HCT116 (cell line): ENCODE measurements around the gene TMTC2. TPM values are rescaled to one million over a fixed set of nuclear protein-coding genes. Genes with fewer than 3 reads are reported as not detected.

Experiments
- ATAC-seq: fragments of 200-7000 bp; cut with Tn5 transposase; 2 replicates; pipeline ENCODE4 v1.9.1; 2020; ENCODE audit warnings: mild to moderate bottlenecking, moderate library complexity
- BruUV-seq: library from RNA; stranded (reverse); fragments of 400-500 nt; replicated peaks from 2 replicates; lab custom pipeline; 2021; lab: Mats Ljungman, UMichigan
- CTCF ChIA-PET: fragments of 300-600 bp; sonication (Branson Sonifier 250); formaldehyde crosslinking; loops from one replicate; lab custom pipeline; 2021; ENCODE audit warnings: antibody characterized with exemption; lab: Charles Lee
- POLR2A ChIA-PET: fragments of 300-600, 350-600 bp; sonication (Branson Sonifier 250); formaldehyde crosslinking; loops from one replicate; lab custom pipeline; 2021; ENCODE audit warnings: antibody characterized with exemption; lab: Charles Lee
- RAD21 ChIA-PET, 2 experiments: fragments of 300-600 bp; sonication (Branson Sonifier 250); formaldehyde crosslinking; loops; one replicate each; lab custom pipeline; 2023; ENCODE audit warnings: low total read pairs in 2 of 2; ENCODE audit not compliant: uncharacterized antibody in 2 of 2, unreplicated experiment in 2 of 2, low non-redundant PET in 1 of 2; lab: Charles Lee
- DNase-seq: peaks from one replicate; pipeline ENCODE4 v3.0.0-alpha.2; 2010; ENCODE audit warnings: low read depth, low spot score
- H2AFZ ChIP-seq: fragments of 200-600 bp; shearing (Covaris generic), sonication (generic); 2 replicates; pipeline ENCODE4 v1.6.1; 2017; ENCODE audit warnings: low read depth, mixed run types, mixed read lengths, antibody characterized with exemption, low read length; ENCODE audit not compliant: poor library complexity, severe bottlenecking
- H3K27ac ChIP-seq: 2 replicates; pipeline ENCODE4 v1.5.1; 2012; ENCODE audit warnings: low read depth, low read length
- H3K27me3 ChIP-seq: fragments of 200-600 bp; sonication (generic); 2 replicates; pipeline ENCODE4 v1.6.1; 2016; ENCODE audit warnings: mixed run types, low read length, mixed read lengths; ENCODE audit not compliant: insufficient read depth
- H3K36me3 ChIP-seq, 2 experiments: fragments of 200-500 bp in 1 of 2; fragments of 200-600 bp in 1 of 2; sonication (Bioruptor generic) in 1 of 2; sonication (generic) in 1 of 2; 2 replicates each; pipeline versions ENCODE4 v1.5.1 to v1.6.1; 2014 to 2016; ENCODE audit warnings: low read length in 2 of 2, inconsistent platforms in 1 of 2, mixed read lengths in 1 of 2, mixed run types in 1 of 2; ENCODE audit not compliant: insufficient read depth in 2 of 2, control insufficient read depth in 1 of 2
- H3K4me1 ChIP-seq, 2 experiments: fragments of 200-600 bp in 1 of 2; sonication (generic) in 1 of 2; 2 replicates each; pipeline versions ENCODE4 v1.5.1 to v1.6.1; 2012 to 2017; ENCODE audit warnings: low read length in 2 of 2, inconsistent platforms in 1 of 2, mild to moderate bottlenecking in 1 of 2, mixed read lengths in 1 of 2, mixed run types in 1 of 2, moderate library complexity in 1 of 2; ENCODE audit not compliant: insufficient read depth in 2 of 2, control insufficient read depth in 1 of 2
- H3K4me2 ChIP-seq: fragments of 200-600 bp; sonication (generic); 2 replicates; pipeline ENCODE4 v1.6.1; 2017; ENCODE audit warnings: mixed run types, low read length, mixed read lengths
- H3K4me3 ChIP-seq, 2 experiments: fragments of 200-600 bp in 1 of 2; sonication (generic) in 1 of 2; replicated peaks in 1 of 2; 2 replicates each; pipeline ENCODE4 v1.5.1; 2011 to 2016; ENCODE audit warnings: low read length in 2 of 2, control low read depth in 1 of 2, low read depth in 1 of 2, mild to moderate bottlenecking in 1 of 2, mixed read lengths in 1 of 2, mixed run types in 1 of 2
- H3K79me2 ChIP-seq: fragments of 200-600 bp; sonication (generic); 2 replicates; pipeline ENCODE4 v1.6.1; 2017; ENCODE audit warnings: mild to moderate bottlenecking, mixed run types, low read length, moderate library complexity, mixed read lengths; ENCODE audit not compliant: insufficient read depth
- H3K9ac ChIP-seq: fragments of 200-600 bp; sonication (generic); 2 replicates; pipeline ENCODE4 v1.6.1; 2016; ENCODE audit warnings: low read length, mixed read lengths
- H3K9me2 ChIP-seq: fragments of 200-600 bp; sonication (generic), shearing (Covaris generic); 2 replicates; pipeline ENCODE4 v1.6.1; 2017; ENCODE audit warnings: mixed run types, mild to moderate bottlenecking, moderate library complexity; ENCODE audit not compliant: insufficient read depth
- H3K9me3 ChIP-seq, 2 experiments: fragments of 200-500 bp in 1 of 2; fragments of 200-600 bp in 1 of 2; sonication (Bioruptor generic) in 1 of 2; sonication (generic) in 1 of 2; 2 replicates each; pipeline ENCODE4 v1.6.1; 2014 to 2017; ENCODE audit warnings: low read length in 2 of 2, mixed read lengths in 2 of 2, inconsistent platforms in 1 of 2, low read depth in 1 of 2, mild to moderate bottlenecking in 1 of 2, mixed run types in 1 of 2, moderate library complexity in 1 of 2; ENCODE audit not compliant: control insufficient read depth in 1 of 2, insufficient read depth in 1 of 2
- H4K20me1 ChIP-seq: fragments of 200-600 bp; sonication (generic), shearing (Covaris generic); 2 replicates; pipeline ENCODE4 v1.6.1; 2017; ENCODE audit warnings: mixed run types, mild to moderate bottlenecking, moderate library complexity; ENCODE audit not compliant: insufficient read depth
- EGR1 ChIP-seq: IDR thresholded peaks from 2 replicates; pipeline ENCODE4 v1.6.1; 2012; ENCODE audit warnings: low read depth
- JUND ChIP-seq: IDR thresholded peaks from 2 replicates; pipeline ENCODE4 v1.6.1; 2012
- POLR2A ChIP-seq: IDR thresholded peaks from 2 replicates; pipeline ENCODE4 v1.7.0; 2011; ENCODE audit warnings: borderline replicate concordance; ENCODE audit not compliant: insufficient read depth, insufficient read length; ENCODE audit errors: extremely low read depth
- POLR2AphosphoS5 ChIP-seq: IDR thresholded peaks from 2 replicates; pipeline ENCODE4 v1.6.1; 2011; ENCODE audit warnings: mild to moderate bottlenecking, low read depth, low read length, moderate library complexity
- SIN3A ChIP-seq: IDR thresholded peaks from 2 replicates; pipeline ENCODE4 v1.6.1; 2012; ENCODE audit warnings: low read depth
- TCF7L2 ChIP-seq: IDR thresholded peaks from 2 replicates; pipeline ENCODE4 v1.7.0; 2011; ENCODE audit warnings: borderline replicate concordance, inconsistent platforms; ENCODE audit not compliant: insufficient read depth, insufficient read length; ENCODE audit errors: extremely low read depth
- ZFX ChIP-seq: fragments of 450-650 bp; IDR thresholded peaks from 2 replicates; pipeline ENCODE4 v1.6.1; 2017
- ZNF274 ChIP-seq: fragments of 200-500 bp; sonication (Bioruptor generic); IDR thresholded peaks from 2 replicates; pipeline ENCODE4 v1.6.1; 2014; ENCODE audit warnings: mild to moderate bottlenecking, low read depth, low read length, inconsistent platforms
- intact Hi-C: fragments of 100-400 bp; cut with micrococcal nuclease; formaldehyde crosslinking; loops from 2 replicates; pipeline ENCODE4 v1.10.0; 2022
- total RNA-seq: library from RNA; stranded (reverse); gene quantifications from one replicate; pipeline ENCODE4 v1.2.1, GENCODE V29; 2021; ENCODE audit not compliant: unreplicated experiment
- TF ChIP-seq, protein P1 (sequence below): IDR thresholded peaks from 2 replicates; pipeline ENCODE4 v1.6.1; 2011; ENCODE audit warnings: mild to moderate bottlenecking, low read length, moderate library complexity; ENCODE audit not compliant: insufficient replicate concordance; ENCODE audit errors: extremely low read depth
- TF ChIP-seq, protein P2 (sequence below): IDR thresholded peaks from 2 replicates; pipeline ENCODE4 v1.6.1; 2012
- TF ChIP-seq, protein P3 (sequence below), 3 experiments: fragments of 200-600 bp in 1 of 3; sonication (generic) in 1 of 3; IDR thresholded peaks in 2 of 3; conservative IDR thresholded peaks in 1 of 3; 2 replicates each; pipeline ENCODE4 v1.5.1; 2012 to 2017; ENCODE audit warnings: low read depth in 2 of 3, low read length in 2 of 3, antibody characterized with exemption in 1 of 3, borderline replicate concordance in 1 of 3, control low read depth in 1 of 3, mild to moderate bottlenecking in 1 of 3, mixed read lengths in 1 of 3, mixed run types in 1 of 3, moderate library complexity in 1 of 3; ENCODE audit not compliant: insufficient read depth in 1 of 3
- TF ChIP-seq, protein P4 (sequence below): IDR thresholded peaks from 2 replicates; pipeline ENCODE4 v1.6.1; 2012; ENCODE audit warnings: low read depth

The TMTC2 gene
- total RNA-seq, 1 experiment from 2014 or later = 11.5 TPM

DNA sequence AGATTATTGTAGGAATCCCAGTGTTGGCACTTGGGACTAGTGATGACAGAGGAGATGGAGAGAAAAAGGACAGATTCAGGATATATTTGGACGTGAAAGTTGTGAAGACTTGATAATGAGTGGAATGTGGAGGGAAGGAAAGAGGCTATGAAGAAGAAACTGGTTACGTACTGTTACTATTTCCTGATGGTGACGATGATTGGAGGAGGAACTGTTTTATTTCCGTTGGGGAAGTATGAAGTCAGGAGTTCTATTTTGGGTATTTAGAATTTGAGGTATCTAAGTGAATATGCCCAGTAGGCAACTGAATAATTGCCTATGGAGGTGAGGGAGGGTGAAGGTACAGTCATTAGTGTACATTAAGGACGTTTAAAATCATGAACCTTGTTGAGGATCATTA lies 207.2 kb downstream of the TMTC2 start:
- BruUV-seq = no TSS peak
- no peaks in the 10 kb centered on the region for H4K20me1 ChIP-seq
- H3K9me2 ChIP-seq = no peaks in the 10 kb centered on the region
- H2AFZ ChIP-seq = no peak overlapping the region
- ChIA-PET POLR2A (no interaction called here), CTCF (no interaction called here)
- no peak overlapping the region for H3K4me3 ChIP-seq
- no peak for TF ChIP-seq ZNF274
- TF ChIP-seq, protein P1, sequence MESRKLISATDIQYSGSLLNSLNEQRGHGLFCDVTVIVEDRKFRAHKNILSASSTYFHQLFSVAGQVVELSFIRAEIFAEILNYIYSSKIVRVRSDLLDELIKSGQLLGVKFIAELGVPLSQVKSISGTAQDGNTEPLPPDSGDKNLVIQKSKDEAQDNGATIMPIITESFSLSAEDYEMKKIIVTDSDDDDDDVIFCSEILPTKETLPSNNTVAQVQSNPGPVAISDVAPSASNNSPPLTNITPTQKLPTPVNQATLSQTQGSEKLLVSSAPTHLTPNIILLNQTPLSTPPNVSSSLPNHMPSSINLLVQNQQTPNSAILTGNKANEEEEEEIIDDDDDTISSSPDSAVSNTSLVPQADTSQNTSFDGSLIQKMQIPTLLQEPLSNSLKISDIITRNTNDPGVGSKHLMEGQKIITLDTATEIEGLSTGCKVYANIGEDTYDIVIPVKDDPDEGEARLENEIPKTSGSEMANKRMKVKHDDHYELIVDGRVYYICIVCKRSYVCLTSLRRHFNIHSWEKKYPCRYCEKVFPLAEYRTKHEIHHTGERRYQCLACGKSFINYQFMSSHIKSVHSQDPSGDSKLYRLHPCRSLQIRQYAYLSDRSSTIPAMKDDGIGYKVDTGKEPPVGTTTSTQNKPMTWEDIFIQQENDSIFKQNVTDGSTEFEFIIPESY = no peak
- TF ChIP-seq, protein P2, sequence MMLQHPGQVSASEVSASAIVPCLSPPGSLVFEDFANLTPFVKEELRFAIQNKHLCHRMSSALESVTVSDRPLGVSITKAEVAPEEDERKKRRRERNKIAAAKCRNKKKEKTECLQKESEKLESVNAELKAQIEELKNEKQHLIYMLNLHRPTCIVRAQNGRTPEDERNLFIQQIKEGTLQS = no peak
- TF ChIP-seq, protein P3, sequence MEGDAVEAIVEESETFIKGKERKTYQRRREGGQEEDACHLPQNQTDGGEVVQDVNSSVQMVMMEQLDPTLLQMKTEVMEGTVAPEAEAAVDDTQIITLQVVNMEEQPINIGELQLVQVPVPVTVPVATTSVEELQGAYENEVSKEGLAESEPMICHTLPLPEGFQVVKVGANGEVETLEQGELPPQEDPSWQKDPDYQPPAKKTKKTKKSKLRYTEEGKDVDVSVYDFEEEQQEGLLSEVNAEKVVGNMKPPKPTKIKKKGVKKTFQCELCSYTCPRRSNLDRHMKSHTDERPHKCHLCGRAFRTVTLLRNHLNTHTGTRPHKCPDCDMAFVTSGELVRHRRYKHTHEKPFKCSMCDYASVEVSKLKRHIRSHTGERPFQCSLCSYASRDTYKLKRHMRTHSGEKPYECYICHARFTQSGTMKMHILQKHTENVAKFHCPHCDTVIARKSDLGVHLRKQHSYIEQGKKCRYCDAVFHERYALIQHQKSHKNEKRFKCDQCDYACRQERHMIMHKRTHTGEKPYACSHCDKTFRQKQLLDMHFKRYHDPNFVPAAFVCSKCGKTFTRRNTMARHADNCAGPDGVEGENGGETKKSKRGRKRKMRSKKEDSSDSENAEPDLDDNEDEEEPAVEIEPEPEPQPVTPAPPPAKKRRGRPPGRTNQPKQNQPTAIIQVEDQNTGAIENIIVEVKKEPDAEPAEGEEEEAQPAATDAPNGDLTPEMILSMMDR (IDR thresholded peaks at IDR 0.05 in 2 of 3, conservative IDR thresholded peaks at IDR 0.05 in 1 of 3; ENCODE audit: borderline replicate concordance in 1 of 3, insufficient read depth in 1 of 3, low read depth in 2 of 3, low read length in 2 of 3) = no peak
- TF ChIP-seq TCF7L2 = no peak
- no peak for TF ChIP-seq ZFX
- TF ChIP-seq EGR1 = no peak
- TF ChIP-seq, protein P4, sequence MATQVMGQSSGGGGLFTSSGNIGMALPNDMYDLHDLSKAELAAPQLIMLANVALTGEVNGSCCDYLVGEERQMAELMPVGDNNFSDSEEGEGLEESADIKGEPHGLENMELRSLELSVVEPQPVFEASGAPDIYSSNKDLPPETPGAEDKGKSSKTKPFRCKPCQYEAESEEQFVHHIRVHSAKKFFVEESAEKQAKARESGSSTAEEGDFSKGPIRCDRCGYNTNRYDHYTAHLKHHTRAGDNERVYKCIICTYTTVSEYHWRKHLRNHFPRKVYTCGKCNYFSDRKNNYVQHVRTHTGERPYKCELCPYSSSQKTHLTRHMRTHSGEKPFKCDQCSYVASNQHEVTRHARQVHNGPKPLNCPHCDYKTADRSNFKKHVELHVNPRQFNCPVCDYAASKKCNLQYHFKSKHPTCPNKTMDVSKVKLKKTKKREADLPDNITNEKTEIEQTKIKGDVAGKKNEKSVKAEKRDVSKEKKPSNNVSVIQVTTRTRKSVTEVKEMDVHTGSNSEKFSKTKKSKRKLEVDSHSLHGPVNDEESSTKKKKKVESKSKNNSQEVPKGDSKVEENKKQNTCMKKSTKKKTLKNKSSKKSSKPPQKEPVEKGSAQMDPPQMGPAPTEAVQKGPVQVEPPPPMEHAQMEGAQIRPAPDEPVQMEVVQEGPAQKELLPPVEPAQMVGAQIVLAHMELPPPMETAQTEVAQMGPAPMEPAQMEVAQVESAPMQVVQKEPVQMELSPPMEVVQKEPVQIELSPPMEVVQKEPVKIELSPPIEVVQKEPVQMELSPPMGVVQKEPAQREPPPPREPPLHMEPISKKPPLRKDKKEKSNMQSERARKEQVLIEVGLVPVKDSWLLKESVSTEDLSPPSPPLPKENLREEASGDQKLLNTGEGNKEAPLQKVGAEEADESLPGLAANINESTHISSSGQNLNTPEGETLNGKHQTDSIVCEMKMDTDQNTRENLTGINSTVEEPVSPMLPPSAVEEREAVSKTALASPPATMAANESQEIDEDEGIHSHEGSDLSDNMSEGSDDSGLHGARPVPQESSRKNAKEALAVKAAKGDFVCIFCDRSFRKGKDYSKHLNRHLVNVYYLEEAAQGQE = no peak
- TF ChIP-seq POLR2AphosphoS5 = no peak
- TF ChIP-seq SIN3A = no peak
- no peak for TF ChIP-seq POLR2A
- TF ChIP-seq JUND = no peak
- TF ChIP-seq, all 23 proteins: peak for 0
- Histone ChIP-seq H3K4me1 (peaks cover 0 to 5% of the 10 kb centered on the region in 2 experiments; a peak in 2 of 4 replicates), H3K27me3 (no peaks in the 10 kb centered on the region), H3K9me3 (no peaks in the 10 kb centered on the region), H3K4me2 (no peak overlapping the region), H3K9ac (no peak overlapping the region), H3K79me2 (no peaks in the 10 kb centered on the region), H3K27ac (no peak overlapping the region), H3K36me3 (no peaks in the 10 kb centered on the region)
- no peak for DNase-seq
- intact Hi-C loops = no loop called here
- no peak for ATAC-seq
- RAD21 ChIA-PET = no interaction called here
